GM12865 (cell line): ENCODE results near the gene TMEM100.

Experiments used
- DNase-seq: peaks from one replicate; pipeline ENCODE4 v3.0.0; 2010; ENCODE audit warnings: low read depth
- H3K4me3 ChIP-seq: 2 replicates; pipeline ENCODE4 v1.5.1; 2011; ENCODE audit warnings: mild to moderate bottlenecking, low read depth, low read length, control low read depth
- TF ChIP-seq, protein P1 (sequence below): IDR thresholded peaks from 2 replicates; pipeline ENCODE4 v1.5.1; 2011; ENCODE audit warnings: low read length, control low read depth, low read depth, inconsistent platforms; ENCODE audit not compliant: insufficient read depth; ENCODE audit errors: missing control alignments

The TMEM100 gene

DNA sequence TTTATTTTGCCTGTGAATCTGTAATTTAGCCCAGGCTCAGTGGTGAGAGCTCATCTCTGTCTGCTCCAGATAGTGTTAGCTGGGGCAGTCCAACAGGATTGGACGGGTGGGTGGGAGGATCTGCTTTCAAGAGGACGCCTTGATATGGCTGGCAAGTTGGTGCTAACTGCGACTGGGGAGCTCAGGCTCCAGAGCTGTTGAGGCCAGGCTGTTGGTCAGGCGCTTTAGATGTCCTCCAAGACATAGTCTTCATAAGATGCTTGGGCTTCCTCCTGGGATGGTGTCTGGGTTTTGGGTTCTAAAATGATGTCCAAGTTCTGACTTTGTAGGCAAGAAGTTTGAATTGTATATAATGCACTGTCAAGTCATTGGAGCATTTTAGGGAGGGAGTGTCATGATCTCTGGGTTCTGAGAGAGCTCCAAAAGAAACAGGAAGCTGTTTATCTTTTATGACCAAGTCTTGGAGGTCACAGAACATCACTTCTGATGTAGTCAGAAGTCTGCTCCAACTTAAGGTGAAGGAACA, 15.4 kb upstream of the TMEM100 start:
- TF ChIP-seq, protein P1, sequence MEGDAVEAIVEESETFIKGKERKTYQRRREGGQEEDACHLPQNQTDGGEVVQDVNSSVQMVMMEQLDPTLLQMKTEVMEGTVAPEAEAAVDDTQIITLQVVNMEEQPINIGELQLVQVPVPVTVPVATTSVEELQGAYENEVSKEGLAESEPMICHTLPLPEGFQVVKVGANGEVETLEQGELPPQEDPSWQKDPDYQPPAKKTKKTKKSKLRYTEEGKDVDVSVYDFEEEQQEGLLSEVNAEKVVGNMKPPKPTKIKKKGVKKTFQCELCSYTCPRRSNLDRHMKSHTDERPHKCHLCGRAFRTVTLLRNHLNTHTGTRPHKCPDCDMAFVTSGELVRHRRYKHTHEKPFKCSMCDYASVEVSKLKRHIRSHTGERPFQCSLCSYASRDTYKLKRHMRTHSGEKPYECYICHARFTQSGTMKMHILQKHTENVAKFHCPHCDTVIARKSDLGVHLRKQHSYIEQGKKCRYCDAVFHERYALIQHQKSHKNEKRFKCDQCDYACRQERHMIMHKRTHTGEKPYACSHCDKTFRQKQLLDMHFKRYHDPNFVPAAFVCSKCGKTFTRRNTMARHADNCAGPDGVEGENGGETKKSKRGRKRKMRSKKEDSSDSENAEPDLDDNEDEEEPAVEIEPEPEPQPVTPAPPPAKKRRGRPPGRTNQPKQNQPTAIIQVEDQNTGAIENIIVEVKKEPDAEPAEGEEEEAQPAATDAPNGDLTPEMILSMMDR: no peak
- no peak for DNase-seq
- no peak overlapping the region for H3K4me3 ChIP-seq

DNA sequence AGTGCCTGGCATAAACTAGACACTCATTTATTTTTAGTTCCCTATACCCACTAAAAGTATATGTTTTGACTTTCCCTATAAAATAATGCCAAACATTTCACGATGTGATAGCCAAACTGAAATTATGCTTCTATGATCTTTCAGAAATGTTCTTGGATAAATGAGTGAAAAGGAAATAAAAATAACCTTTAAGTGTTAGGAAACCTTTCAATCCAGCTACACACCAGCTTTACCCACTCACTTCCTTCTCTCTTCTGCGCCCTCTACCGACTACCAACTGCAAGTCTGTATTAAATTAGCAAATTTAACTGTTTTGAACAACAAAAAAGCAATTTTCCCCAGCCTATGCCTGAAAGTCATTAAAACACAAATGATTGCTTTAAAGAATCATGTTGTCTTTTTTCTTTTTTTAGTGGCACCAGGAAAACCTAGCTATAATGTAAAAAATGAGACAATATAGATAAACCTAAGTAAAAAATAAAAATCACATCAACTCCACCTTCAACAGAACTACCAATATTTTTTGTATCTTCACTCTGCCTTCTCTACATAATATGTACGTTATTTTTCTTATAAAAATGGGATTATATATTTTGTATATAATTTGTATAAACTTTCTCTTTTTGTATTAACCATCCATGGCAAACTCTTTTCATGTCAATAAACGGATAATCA, 13.2 kb upstream of the TMEM100 start:
- peak; percentile 63 for DNase-seq
- TF ChIP-seq, protein P1: peak; percentile 56
- no peak overlapping the region for H3K4me3 ChIP-seq

DNA sequence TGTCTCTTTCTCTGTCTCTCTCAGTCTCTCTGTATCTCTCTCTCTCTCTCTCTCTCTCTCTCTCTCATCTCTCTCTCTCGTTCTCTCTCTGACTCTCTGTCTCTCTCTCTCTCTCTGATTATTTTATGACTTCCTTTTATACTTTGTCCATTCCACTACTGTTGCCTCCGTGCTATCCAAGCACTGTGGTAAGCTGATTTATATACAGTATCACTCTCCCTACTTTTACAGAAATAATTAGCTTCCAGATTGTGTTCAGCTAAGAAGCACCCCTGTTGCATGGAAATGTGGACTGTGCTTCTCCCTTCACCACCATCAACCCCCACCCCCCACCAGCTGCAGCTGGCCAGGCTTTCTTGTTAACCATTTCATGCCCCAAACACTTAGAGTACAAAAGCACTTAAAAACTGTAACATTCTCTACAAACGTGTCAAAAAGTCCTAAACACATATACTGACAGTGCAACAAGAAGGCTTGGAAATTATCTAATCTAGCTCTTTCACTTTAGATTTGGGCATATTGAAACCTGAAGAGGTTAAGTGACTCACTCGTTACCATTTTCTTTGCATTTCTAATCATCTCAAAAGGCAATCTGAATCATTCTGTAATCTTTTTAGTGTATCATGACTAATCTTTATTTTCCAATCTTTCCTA, 11.6 kb upstream of the TMEM100 start:
- TF ChIP-seq, protein P1: no peak
- peak; percentile 32 for DNase-seq
- no peak overlapping the region for H3K4me3 ChIP-seq

DNA sequence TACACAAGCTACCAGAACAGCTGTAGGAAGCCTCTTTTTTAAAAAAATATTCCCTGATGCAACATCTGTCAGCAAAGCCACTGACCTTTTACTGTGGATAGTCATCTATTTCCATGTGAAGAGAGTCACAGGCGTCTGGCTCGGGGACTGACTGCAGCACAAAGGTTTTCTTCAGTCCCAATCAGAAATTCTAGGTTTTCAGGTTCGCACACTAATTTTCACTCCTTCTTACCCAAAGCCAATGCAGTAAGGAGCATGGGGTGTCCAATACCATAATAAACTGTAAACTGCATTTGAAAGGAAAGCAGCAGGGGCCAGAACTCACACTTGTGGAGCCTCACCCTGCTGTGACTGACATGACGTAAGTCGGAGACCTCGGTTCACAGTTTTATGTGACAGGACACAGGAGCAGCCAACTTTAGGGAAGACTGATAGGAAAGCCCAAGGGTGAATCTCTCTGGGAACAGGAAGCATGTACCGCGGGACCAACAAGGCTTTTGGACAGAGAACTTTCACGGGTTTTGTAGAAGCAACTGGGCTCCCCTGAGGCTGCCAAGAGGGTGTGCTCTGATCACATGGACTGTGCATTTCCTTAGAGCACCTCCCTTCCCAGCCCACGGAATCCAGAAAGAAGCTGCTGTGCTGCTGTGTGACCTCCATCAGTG, 9.1 kb upstream of the TMEM100 start:
- DNase-seq: no peak
- H3K4me3 ChIP-seq: no peak overlapping the region
- TF ChIP-seq, protein P1: no peak

DNA sequence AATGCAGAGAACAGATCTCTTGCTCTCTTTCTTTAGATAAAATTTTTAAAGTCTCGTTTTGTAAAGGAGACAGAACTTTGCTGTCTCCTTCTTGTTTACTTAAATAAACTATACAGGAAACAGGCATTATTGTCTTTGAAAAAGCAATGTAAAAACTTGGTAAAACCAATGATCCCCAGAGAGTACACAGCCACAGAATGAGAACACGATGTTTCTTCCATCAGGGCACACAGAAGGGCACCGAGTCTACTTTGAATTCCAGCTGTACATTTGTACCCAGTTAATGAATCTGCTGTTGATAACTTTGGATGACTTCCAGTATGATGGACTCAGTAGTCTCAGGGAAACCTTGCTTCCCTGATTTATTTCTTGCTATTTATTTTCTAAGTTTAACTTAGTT, 8.1 kb upstream of the TMEM100 start:
- TF ChIP-seq, protein P1: no peak
- no peak overlapping the region for H3K4me3 ChIP-seq
- no peak for DNase-seq

DNA sequence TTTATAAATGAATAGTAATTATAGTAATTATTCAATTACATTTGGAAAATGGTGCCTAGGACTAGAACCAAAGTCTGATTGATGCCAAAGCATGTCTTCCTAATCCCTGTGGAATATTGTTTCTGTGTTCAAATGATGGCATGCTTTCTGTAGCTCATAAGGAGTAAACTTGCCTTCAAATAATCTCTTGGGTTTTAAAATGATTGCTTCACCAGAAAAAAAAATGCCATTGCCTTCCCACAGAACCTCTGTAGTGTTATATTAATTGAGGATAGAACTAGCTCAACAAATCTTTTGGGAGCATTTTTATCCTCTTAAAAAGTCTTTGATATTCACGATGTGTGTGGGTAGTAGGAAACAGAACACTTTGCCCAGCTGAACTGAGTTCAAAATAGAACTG, 7.7 kb upstream of the TMEM100 start:
- no peak for DNase-seq
- H3K4me3 ChIP-seq: no peak overlapping the region
- TF ChIP-seq, protein P1: no peak
